Skeletal muscle satellite cell (primary cell): ENCODE results near the gene LRP10. TPM values are rescaled to one million over a fixed set of nuclear protein-coding genes. Genes with fewer than 3 reads are reported as not detected.
"Not testable (repeated sequence)": the region's sequence is repeated elsewhere in the genome, so short reads cannot be mapped to it uniquely, and the experiment has no call there.

ENCODE experiments used
- H3K27me3 ChIP-seq: 2 replicates; pipeline ENCODE4 v1.7.0; 2013; ENCODE audit warnings: low read length; ENCODE audit not compliant: control insufficient read depth, insufficient read depth
- H3K36me3 ChIP-seq: 2 replicates; pipeline ENCODE4 v1.7.0; 2013; ENCODE audit warnings: mild to moderate bottlenecking, control low read depth, low read length; ENCODE audit not compliant: insufficient read depth
- H3K4me1 ChIP-seq: 2 replicates; pipeline ENCODE4 v1.7.0; 2013; ENCODE audit warnings: low read length; ENCODE audit not compliant: control insufficient read depth, insufficient read depth
- H3K4me2 ChIP-seq: 2 replicates; pipeline ENCODE4 v1.7.0; 2013; ENCODE audit warnings: mild to moderate bottlenecking, low read length
- H3K4me3 ChIP-seq: 2 replicates; pipeline ENCODE4 v1.7.0; 2013; ENCODE audit warnings: low read length
- H3K9ac ChIP-seq: 2 replicates; pipeline ENCODE4 v1.7.0; 2013; ENCODE audit warnings: mild to moderate bottlenecking, low read depth, low read length, moderate library complexity
- H3K9me3 ChIP-seq: replicated peaks from 2 replicates; pipeline ENCODE4 v1.7.0; 2013; ENCODE audit warnings: mild to moderate bottlenecking, control low read depth, low read length
- total RNA-seq: library from RNA; depleted of rRNA; stranded (reverse); fragments of >200 nt; gene quantifications from 2 replicates; pipeline ENCODE4 v1.2.3, GENCODE V29; 2012; rRNA removed

Gene LRP10, protein sequence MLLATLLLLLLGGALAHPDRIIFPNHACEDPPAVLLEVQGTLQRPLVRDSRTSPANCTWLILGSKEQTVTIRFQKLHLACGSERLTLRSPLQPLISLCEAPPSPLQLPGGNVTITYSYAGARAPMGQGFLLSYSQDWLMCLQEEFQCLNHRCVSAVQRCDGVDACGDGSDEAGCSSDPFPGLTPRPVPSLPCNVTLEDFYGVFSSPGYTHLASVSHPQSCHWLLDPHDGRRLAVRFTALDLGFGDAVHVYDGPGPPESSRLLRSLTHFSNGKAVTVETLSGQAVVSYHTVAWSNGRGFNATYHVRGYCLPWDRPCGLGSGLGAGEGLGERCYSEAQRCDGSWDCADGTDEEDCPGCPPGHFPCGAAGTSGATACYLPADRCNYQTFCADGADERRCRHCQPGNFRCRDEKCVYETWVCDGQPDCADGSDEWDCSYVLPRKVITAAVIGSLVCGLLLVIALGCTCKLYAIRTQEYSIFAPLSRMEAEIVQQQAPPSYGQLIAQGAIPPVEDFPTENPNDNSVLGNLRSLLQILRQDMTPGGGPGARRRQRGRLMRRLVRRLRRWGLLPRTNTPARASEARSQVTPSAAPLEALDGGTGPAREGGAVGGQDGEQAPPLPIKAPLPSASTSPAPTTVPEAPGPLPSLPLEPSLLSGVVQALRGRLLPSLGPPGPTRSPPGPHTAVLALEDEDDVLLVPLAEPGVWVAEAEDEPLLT
- total RNA-seq, result 66.2 and 69.0 TPM in 2 replicates

DNA sequence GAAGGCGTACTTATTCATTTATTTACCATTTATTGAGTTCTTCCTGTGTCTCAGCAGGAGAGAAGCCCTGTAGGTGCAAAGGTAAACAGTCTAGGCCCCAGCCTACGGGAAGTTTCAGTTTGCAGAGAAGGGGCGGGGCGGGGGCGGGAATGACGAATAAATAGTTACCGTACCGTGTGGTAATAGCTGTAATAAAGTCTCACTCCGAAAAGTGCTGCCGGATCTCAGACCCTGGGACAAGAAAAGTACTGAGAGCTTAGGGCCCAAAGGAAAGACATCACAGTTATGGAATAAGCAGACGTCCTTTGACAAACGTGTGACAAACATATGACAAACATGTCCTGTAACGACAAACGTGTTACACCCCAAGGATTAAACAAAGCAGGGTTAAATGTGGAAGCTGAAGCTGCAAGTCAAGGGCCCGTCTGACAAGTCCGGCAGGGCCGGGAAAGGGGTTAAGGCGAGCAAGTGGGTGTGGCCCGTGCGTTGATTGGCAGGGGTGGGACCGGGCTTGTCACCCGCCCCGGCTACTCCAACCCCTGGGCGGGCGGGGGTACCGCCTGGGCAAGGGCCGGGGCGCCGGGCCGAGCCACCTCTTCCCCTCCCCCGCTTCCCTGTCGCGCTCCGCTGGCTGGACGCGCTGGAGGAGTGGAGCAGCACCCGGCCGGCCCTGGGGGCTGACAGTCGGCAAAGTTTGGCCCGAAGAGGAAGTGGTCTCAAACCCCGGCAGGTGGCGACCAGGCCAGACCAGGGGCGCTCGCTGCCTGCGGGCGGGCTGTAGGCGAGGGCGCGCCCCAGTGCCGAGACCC is at the start of gene LRP10:
TSS of gene LRP10 (plus strand) at position 517 of the 809 bp plus-strand sequence. CDS start 564 bp downstream, outside the sequence.
- Histone ChIP-seq H3K4me3 (peak within 1 kb of the TSS; percentile 96), H3K4me1 (peaks cover 16% of the 10 kb centered on the region), H3K9ac (peak within 1 kb of the TSS; percentile 90), H3K4me2 (peak within 1 kb of the TSS; percentile 96), H3K27me3 (no peaks in the 10 kb centered on the region), H3K36me3 (peaks cover 27% of the 10 kb centered on the region), H3K9me3 (no peaks in the 10 kb centered on the region)

DNA sequence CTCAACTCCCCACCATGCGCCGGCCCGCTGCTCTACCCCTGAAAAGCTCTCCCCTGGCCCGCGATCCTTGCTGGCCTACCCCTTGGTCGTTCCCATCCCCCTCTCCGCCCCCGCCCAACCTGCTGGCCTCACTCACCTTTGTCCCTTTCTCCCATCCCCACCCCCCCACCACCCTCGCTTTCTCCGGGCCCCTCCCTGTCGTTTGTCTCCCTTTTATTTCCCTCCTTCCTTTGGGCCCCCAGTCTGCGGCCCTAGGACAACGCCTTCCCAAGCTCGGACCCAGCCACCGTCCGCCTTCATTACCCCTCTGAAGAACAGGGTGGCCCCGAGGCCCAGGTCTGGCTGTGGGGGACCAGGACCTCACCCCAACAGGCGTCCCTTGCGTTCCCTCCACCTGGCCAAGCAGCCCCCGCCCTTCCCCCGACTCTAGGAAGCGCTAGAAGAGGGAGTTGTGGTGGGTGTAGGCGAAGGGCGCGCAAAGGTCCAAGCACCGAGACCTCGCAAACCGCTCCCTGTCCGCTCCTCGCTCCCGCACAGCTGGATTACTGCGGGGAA is 49.4 kb upstream of the LRP10 start:
- peaks cover 30% of the 10 kb centered on the region for H3K4me1 ChIP-seq
- peak overlapping the region; percentile 79 for H3K4me2 ChIP-seq
- no peaks in the 10 kb centered on the region for H3K36me3 ChIP-seq
- peak overlapping the region; percentile 53 for H3K9ac ChIP-seq
- H3K9me3 ChIP-seq, result no peaks in the 10 kb centered on the region
- no peaks in the 10 kb centered on the region for H3K27me3 ChIP-seq
- peak overlapping the region; percentile 56 for H3K4me3 ChIP-seq

DNA sequence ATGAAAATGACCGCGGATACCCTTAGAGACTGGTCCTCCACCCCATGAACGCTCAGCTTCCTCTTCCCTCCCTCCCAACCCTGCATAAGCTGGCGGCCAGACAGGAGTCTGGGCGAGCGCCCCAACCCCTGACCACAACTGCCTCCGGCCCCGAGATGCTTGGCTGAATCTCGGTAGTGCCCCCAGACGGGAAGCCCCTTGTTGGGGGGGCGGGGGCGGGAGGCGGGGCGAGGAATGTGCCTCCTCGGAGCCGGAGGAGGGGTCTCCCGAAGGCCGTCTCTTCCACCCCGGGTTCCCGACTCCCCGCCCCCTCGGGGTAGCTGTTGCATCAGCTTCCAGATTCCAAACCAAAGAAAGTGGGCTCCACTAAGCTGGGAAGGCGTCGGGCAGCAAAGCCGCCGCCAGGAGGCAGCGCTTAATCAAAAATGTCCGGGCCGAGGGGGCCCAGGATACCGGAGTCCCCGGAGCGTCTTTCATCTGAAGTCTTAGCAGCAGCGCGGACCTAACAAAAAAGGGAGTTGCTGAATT is 48.9 kb upstream of the LRP10 start:
- Histone ChIP-seq H3K27me3 (no peaks in the 10 kb centered on the region), H3K9me3 (no peaks in the 10 kb centered on the region), H3K4me1 (peaks cover 30% of the 10 kb centered on the region), H3K9ac (peak overlapping the region; percentile 53), H3K4me3 (peak overlapping the region; percentile 56), H3K4me2 (peak overlapping the region; percentile 79), H3K36me3 (no peaks in the 10 kb centered on the region)

DNA sequence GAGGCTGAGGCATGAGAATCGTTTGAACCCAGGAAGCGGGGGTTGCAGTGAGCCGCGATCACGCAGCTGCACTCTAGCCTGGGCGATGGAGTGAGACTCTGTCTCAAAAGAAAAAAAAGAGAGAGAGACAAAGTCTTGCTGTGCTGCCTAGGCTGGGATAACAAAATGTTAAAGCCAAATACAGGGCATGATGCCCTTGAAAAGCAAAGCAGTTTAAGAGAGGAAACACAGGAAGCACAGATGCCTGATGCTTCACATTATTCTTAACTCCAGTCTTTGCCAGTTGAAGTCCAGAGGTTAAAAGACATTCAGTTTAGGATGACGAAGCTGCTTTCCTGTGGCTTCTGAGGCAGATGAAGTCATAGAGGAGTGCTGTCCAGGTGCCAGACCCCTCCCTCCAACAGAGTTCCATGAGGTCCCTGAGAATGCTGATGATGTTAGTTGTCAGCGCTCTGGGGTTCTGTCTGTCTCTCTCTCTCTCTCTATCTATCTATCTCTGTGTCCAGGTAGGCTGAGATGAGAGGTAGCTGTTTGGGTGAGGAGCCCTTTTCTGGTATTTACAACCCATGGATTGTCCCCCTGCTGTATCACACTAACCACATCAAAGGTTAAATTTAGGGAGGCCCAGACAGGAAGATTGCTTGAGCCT is 46.7 kb upstream of the LRP10 start:
- peak overlapping the region; percentile 52 for H3K4me2 ChIP-seq
- H3K9me3 ChIP-seq, result no peaks in the 10 kb centered on the region
- H3K4me1 ChIP-seq, result peaks cover 21% of the 10 kb centered on the region
- H3K9ac ChIP-seq, result peak overlapping the region; percentile 54
- H3K27me3 ChIP-seq, result no peaks in the 10 kb centered on the region
- H3K36me3 ChIP-seq, result no peaks in the 10 kb centered on the region
- no peak overlapping the region for H3K4me3 ChIP-seq

DNA sequence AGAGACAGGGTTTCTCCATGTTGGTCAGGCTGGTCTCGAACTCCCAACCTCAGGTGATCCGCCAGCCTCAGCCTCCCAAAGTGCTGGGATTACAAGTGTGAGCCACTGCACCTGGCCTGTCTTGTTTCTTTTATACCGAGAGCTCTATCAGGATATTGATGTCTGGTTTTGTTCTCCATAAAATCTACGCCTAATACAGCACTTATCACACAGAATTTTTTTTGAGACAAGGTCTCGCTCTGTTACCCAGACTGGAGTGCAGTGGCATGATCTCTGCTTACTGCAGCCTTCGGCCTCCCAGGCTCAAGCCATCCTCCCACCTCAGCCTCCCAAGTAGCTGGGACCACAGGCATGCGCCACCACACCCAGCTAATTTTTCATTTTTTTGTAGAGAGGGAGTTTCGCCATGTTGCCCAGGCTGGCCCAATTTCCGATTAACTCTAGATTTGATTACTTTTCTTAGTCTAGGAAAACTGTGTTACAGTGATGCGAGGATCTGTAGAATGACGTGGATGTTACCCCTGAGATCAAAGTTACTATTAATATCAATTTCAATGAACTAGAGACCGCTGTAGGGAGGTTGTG is 42.4 kb upstream of the LRP10 start:
- peak overlapping the region; percentile 88 for H3K9ac ChIP-seq
- H3K36me3 ChIP-seq, result not testable (repeated sequence)
- H3K4me1 ChIP-seq, result peaks cover 17% of the 10 kb centered on the region

DNA sequence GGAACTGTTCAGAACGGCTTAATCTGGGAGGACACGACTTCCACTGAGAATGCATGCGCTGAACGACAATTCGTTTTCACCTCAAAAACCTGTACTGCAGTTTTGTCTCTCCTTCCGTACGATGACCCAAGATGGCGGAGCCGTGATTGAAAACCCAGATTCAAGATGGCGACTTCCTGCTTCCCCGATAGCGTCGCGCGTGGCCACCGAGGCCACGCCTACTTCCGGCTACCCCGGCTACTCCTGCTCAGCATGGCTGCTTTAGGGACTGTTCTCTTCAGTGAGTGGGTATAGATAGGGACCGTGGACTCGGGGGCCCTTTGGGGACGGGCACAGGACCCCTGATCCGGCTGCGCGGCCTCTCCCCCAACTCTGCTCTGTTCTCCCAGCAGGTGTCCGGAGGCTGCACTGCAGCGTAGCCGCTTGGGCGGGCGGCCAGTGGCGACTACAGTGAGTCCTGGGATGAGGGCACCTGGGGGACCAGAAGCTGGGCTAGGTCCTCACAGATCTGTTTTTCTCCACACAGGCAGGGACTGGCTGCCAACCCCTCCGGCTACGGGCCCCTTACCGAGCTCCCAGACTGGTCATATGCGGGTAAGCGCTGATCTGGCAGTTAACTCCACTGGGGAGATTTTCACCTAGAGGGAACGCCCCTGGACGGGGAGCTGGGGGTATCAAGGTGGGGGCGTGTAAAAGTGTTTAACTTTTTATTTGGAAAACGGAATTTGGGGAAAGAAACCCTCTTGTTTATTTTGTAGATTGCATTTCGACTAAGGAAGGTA is 41.7 kb upstream of the LRP10 start, which contains the start of gene MRPL52:
TSS of gene MRPL52 (plus strand) at position 227 of the 782 bp plus-strand sequence. CDS start at position 253, 26 bp downstream.
- H3K4me1 ChIP-seq, result peaks cover 11% of the 10 kb centered on the region
- H3K4me2 ChIP-seq, result peak within 1 kb of the TSS; percentile 86
- H3K9me3 ChIP-seq, result no peaks in the 10 kb centered on the region
- H3K4me3 ChIP-seq, result peak within 1 kb of the TSS; percentile 84
- H3K36me3 ChIP-seq, result peaks cover 10% of the 10 kb centered on the region
- no peaks in the 10 kb centered on the region for H3K27me3 ChIP-seq
- H3K9ac ChIP-seq, result peak within 1 kb of the TSS; percentile 88

More for the DNA sequence above, 42.4 kb upstream of the LRP10 start:
- H3K4me3 ChIP-seq, result peak overlapping the region; percentile 84
- not testable (repeated sequence) for H3K9me3 ChIP-seq, H3K27me3 ChIP-seq
- H3K4me2 ChIP-seq, result peak overlapping the region; percentile 86

DNA sequence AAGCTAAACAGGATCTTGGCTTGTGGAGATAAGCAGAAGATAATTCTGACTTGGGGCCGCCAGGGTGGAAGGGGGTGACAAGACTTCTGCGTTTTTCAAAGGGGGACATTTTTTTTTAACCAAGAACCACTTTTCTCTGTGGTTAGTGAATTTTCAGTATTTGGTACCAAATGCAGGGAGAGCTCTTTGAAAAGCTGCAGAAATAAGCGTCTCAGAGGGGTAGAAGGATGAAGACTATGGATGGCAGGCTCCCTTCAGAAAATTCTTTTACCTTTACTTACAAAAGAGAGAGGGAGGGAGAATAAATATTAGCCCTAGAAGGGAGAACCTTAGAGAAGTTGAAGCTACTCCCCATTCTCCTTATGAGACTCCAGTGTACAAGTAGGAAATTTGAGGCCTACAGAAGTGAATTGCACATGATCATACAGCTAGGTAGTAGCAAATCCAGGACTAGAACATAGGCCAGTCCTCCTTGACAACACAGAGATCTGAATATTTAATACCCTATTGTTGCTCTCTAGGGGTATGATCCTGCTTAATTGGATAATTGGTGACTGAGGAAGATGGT is 41.0 kb upstream of the LRP10 start:
- Histone ChIP-seq H3K9ac (peak overlapping the region; percentile 88), H3K4me1 (peaks cover 7% of the 10 kb centered on the region), H3K9me3 (no peaks in the 10 kb centered on the region), H3K27me3 (no peaks in the 10 kb centered on the region), H3K4me3 (peak overlapping the region; percentile 84), H3K4me2 (peak overlapping the region; percentile 86), H3K36me3 (peaks cover 14% of the 10 kb centered on the region)

DNA sequence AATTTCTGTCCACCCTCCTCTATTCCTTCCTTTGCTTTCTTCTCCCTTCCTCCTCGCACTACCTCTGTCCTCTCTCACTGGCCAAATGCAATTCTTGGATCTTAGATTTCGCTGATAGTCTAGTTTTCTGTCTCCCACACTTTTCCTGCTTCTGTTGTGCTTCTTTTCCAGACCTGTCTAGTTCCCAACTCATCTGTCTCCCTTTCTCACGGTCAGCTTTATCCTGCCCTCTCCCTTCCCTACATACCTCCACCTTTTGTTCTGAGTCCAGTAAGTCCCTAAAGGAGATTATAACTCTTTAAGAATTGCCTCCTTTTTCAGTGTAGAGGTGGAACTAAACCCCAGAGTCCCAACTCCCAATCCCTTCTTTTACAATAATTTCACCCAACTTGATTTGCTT is 36.0 kb upstream of the LRP10 start:
- peak overlapping the region; percentile 95 for H3K4me2 ChIP-seq
- H3K9me3 ChIP-seq, result no peaks in the 10 kb centered on the region
- peaks cover 25% of the 10 kb centered on the region for H3K4me1 ChIP-seq
- H3K4me3 ChIP-seq, result no peak overlapping the region
- no peaks in the 10 kb centered on the region for H3K27me3 ChIP-seq
- H3K9ac ChIP-seq, result peak overlapping the region; percentile 99
- peaks cover 36% of the 10 kb centered on the region for H3K36me3 ChIP-seq

DNA sequence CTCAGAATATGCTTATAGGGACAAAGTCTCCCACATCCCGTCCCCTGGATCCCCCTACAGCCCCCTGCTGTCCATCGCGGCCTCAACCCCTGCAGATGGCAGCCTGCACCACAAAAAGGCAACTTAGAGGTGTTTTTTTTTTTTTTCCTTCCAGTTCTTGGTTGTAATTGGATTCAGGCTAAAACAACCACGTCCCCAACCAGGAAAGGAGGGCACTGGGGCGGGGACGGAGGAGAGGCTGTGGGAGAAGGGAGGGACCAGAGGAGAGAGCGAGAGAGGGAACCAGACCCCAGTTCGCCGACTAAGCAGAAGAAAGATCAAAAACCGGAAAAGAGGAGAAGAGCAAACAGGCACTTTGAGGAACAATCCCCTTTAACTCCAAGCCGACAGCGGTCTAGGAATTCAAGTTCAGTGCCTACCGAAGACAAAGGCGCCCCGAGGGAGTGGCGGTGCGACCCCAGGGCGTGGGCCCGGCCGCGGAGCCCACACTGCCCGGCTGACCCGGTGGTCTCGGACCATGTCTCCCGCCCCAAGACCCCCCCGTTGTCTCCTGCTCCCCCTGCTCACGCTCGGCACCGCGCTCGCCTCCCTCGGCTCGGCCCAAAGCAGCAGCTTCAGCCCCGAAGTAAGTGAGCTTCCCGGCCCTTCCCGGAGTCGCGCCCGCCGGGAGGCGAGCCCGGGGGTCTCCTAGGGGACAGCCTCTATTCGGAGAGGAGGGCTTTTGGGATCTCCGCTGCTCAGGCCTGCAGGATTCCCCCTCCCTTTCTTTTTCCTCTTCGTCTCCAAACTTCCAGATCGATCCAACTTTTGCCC is 35.0 kb upstream of the LRP10 start, which contains the start of gene MMP14:
TSS of gene MMP14 (plus strand) at position 285 of the 813 bp plus-strand sequence. CDS start at position 518, 233 bp downstream.
- peaks cover 20% of the 10 kb centered on the region for H3K4me1 ChIP-seq
- peaks cover 41% of the 10 kb centered on the region for H3K36me3 ChIP-seq
- H3K9ac ChIP-seq, result peak within 1 kb of the TSS; percentile 99
- no peaks in the 10 kb centered on the region for H3K9me3 ChIP-seq
- H3K4me2 ChIP-seq, result peak within 1 kb of the TSS; percentile 95
- H3K27me3 ChIP-seq, result no peaks in the 10 kb centered on the region
- peak within 1 kb of the TSS; percentile 91 for H3K4me3 ChIP-seq
